WTC11 (cell line): ENCODE data around the gene FGFR3. TPM values are rescaled to one million over a fixed set of nuclear protein-coding genes. Genes with fewer than 3 reads are reported as not detected.
A peak's percentile ranks its signal among the peaks of the same experiment; 100 is the strongest.

Experiments used
- ATAC-seq: fragments of 200-7000 bp; cut with Tn5 transposase; 2 replicates; pipeline ENCODE4 v1.10.0; 2021; ENCODE audit warnings: mild to moderate bottlenecking, moderate library complexity
- CTCF ChIA-PET: fragments of 300-600 bp; sonication (Branson Sonifier 250); formaldehyde crosslinking; loops from one replicate; lab custom pipeline; 2021; ENCODE audit warnings: antibody characterized with exemption; lab: Charles Lee
- POLR2A ChIA-PET: fragments of 350-600 bp; sonication (Branson Sonifier 250); formaldehyde crosslinking; loops from one replicate; lab custom pipeline; 2021; ENCODE audit warnings: antibody characterized with exemption; lab: Charles Lee
- DNase-seq: peaks from one replicate; pipeline ENCODE4 v3.0.0; 2021; ENCODE audit warnings: low spot score
- H3K27ac Mint-ChIP-seq: 2 replicates; pipeline ENCODE4 v1.8.0; 2021; ENCODE audit warnings: mixed read lengths
- H3K27me3 Mint-ChIP-seq: 2 replicates; pipeline ENCODE4 v1.8.0; 2021; ENCODE audit warnings: low read depth, mild to moderate bottlenecking, moderate library complexity, mixed read lengths
- H3K36me3 Mint-ChIP-seq: 2 replicates; pipeline ENCODE4 v1.8.0; 2021; ENCODE audit warnings: mixed read lengths
- H3K4me1 Mint-ChIP-seq: 2 replicates; pipeline ENCODE4 v1.8.0; 2022; ENCODE audit warnings: mixed read lengths
- H3K4me3 Mint-ChIP-seq: 2 replicates; pipeline ENCODE4 v1.8.0; 2021; ENCODE audit warnings: mild to moderate bottlenecking, moderate library complexity, mixed read lengths
- H3K9me3 Mint-ChIP-seq: 2 replicates; pipeline ENCODE4 v1.8.0; 2021; ENCODE audit warnings: mixed read lengths
- ATF1 ChIP-seq: sonication (generic); formaldehyde crosslinking; IDR thresholded peaks from 2 replicates; pipeline ENCODE4 v1.8.1; 2023; ENCODE audit warnings: mild to moderate bottlenecking, moderate library complexity, missing genetic modification reagents
- CREM ChIP-seq: sonication (generic); formaldehyde crosslinking; IDR thresholded peaks from 2 replicates; pipeline ENCODE4 v1.8.1; 2022; ENCODE audit warnings: mild to moderate bottlenecking, missing genetic modification reagents, moderate library complexity
- ELF4 ChIP-seq: sonication (generic); formaldehyde crosslinking; IDR thresholded peaks from 2 replicates; pipeline ENCODE4 v1.8.1; 2022; ENCODE audit warnings: low read depth, mild to moderate bottlenecking, moderate library complexity, missing genetic modification reagents
- FOXP1 ChIP-seq: sonication (generic); formaldehyde crosslinking; IDR thresholded peaks from 2 replicates; pipeline ENCODE4 v1.8.0; 2022; ENCODE audit warnings: missing genetic modification reagents, mild to moderate bottlenecking, moderate library complexity, borderline replicate concordance
- IRF2 ChIP-seq: sonication (generic); formaldehyde crosslinking; IDR thresholded peaks from 2 replicates; pipeline ENCODE4 v1.8.0; 2022; ENCODE audit warnings: low read depth, missing genetic modification reagents, borderline replicate concordance
- NFE2L1 ChIP-seq: sonication (generic); formaldehyde crosslinking; IDR thresholded peaks from 2 replicates; pipeline ENCODE4 v1.8.1; 2023; ENCODE audit warnings: missing genetic modification reagents
- NR1H2 ChIP-seq: sonication (generic); formaldehyde crosslinking; IDR thresholded peaks from 2 replicates; pipeline ENCODE4 v1.9.0; 2021; ENCODE audit warnings: mild to moderate bottlenecking, moderate library complexity, missing genetic modification reagents
- RELA ChIP-seq: sonication (generic); formaldehyde crosslinking; IDR thresholded peaks from 2 replicates; pipeline ENCODE4 v1.8.1; 2022; ENCODE audit warnings: missing genetic modification reagents, mild to moderate bottlenecking, borderline replicate concordance
- RORB ChIP-seq: fragments of 250-450 bp; sonication (Bioruptor Pico); IDR thresholded peaks from 2 replicates; pipeline ENCODE4 v1.9.0; 2021; ENCODE audit warnings: mild to moderate bottlenecking
- SMAD4 ChIP-seq: sonication (generic); formaldehyde crosslinking; IDR thresholded peaks from 2 replicates; pipeline ENCODE4 v1.8.0; 2022; ENCODE audit warnings: mild to moderate bottlenecking, missing genetic modification reagents
- TEAD1 ChIP-seq: sonication (generic); formaldehyde crosslinking; IDR thresholded peaks from 2 replicates; pipeline ENCODE4 v1.8.0; 2022; ENCODE audit warnings: mild to moderate bottlenecking, missing genetic modification reagents
- TEAD4 ChIP-seq: sonication (generic); formaldehyde crosslinking; IDR thresholded peaks from 2 replicates; pipeline ENCODE4 v1.8.0; 2022; ENCODE audit warnings: mild to moderate bottlenecking, missing genetic modification reagents
- ZNF138 ChIP-seq: sonication (generic); formaldehyde crosslinking; conservative IDR thresholded peaks from 2 replicates; pipeline ENCODE4 v1.8.1; 2022; ENCODE audit warnings: mild to moderate bottlenecking, moderate library complexity, missing genetic modification reagents
- ZNF232 ChIP-seq: sonication (generic); formaldehyde crosslinking; IDR thresholded peaks from 2 replicates; pipeline ENCODE4 v1.8.0; 2022; ENCODE audit warnings: mild to moderate bottlenecking, missing genetic modification reagents
- total RNA-seq: library from RNA; stranded (reverse); gene quantifications from 3 replicates; pipeline ENCODE4 v1.2.3, GENCODE V29; 2021
- TF ChIP-seq, protein P1 (sequence below): sonication (generic); formaldehyde crosslinking; IDR thresholded peaks from 2 replicates; pipeline ENCODE4 v1.8.1; 2023; ENCODE audit warnings: mild to moderate bottlenecking, missing genetic modification reagents, moderate library complexity
- TF ChIP-seq, protein P2 (sequence below): fragments of 250-450 bp; sonication (Bioruptor Pico); IDR thresholded peaks from 2 replicates; pipeline ENCODE4 v2.1.2; 2022; ENCODE audit warnings: mild to moderate bottlenecking, moderate library complexity
- TF ChIP-seq, protein P3 (sequence below): fragments of 250-450 bp; sonication (Bioruptor Pico); conservative IDR thresholded peaks from 2 replicates; pipeline ENCODE4 v1.9.0; 2021; ENCODE audit warnings: mild to moderate bottlenecking
- TF ChIP-seq, protein P4 (sequence below): sonication (generic); formaldehyde crosslinking; IDR thresholded peaks from 2 replicates; pipeline ENCODE4 v1.8.1; 2023; ENCODE audit warnings: mild to moderate bottlenecking, missing genetic modification reagents, moderate library complexity

The FGFR3 gene
- total RNA-seq, 1 experiment from 2014 or later, result 19.9 TPM

DNA sequence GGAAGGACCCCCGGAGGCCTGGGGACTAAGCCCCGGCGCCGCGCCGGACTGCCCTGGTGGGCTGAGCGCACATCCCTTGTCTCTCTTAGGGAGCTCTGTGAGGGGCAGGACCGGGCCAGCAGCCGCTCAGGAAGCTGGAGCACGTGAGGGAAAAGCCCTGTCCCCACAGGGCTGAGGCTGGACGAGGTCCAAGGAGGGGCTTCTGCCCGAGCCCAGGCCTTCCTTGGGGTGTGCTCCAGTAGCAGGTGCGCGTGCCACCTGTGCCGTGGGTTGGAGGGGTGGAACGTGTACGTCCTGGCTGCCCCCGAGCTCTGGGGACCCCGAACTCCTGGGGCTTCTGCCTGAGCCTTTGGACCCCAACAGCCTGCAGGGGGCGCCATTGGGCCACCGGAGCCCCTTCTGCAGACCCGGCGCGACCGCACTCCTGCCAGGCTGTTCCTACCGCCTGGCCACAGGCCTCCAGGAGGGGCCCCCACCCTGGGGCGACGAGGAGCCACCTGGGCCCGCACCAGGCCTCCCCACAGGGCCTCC, 44.6 kb upstream of the FGFR3 start (continued):
- TF ChIP-seq, protein P1, sequence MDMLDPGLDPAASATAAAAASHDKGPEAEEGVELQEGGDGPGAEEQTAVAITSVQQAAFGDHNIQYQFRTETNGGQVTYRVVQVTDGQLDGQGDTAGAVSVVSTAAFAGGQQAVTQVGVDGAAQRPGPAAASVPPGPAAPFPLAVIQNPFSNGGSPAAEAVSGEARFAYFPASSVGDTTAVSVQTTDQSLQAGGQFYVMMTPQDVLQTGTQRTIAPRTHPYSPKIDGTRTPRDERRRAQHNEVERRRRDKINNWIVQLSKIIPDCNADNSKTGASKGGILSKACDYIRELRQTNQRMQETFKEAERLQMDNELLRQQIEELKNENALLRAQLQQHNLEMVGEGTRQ (CRISPR knock-in tag), result peak; percentile 15; the same call in 1 of the 2 replicates
- TF ChIP-seq FOXP1 (no peak), RORB (CRISPR knock-in tag) (no peak), CREM (CRISPR knock-in tag) (no peak), TEAD1 (CRISPR knock-in tag) (no peak), ELF4 (CRISPR knock-in tag) (no peak), NFE2L1 (CRISPR knock-in tag) (no peak), IRF2 (CRISPR knock-in tag) (no peak), ZNF232 (CRISPR knock-in tag) (no peak), SMAD4 (CRISPR knock-in tag) (no peak)

DNA sequence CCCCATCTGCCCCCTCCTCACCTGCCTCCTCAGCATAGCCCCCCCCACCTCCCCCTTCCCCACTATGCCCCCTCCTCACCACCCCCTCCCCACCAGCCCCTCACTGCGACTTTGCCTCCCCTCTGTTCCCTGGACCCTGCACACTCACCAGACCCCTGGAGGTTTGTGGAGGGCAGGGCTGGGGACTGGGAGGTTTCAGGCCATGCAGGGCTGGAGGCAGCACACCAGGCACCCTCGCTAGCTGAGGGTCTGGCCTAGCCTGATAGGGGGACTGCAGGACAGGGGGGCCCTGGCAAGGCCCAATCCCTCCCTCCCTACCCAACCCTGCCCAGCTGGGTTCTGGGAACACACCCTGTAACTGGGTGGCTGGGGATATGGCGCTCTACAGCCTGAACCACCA, 43.7 kb upstream of the FGFR3 start:
- peaks cover 8% of the 10 kb centered on the region for H3K36me3 Mint-ChIP-seq
- H3K27me3 Mint-ChIP-seq, result peaks cover 2% of the 10 kb centered on the region; the same call in 1 of the 2 replicates

DNA sequence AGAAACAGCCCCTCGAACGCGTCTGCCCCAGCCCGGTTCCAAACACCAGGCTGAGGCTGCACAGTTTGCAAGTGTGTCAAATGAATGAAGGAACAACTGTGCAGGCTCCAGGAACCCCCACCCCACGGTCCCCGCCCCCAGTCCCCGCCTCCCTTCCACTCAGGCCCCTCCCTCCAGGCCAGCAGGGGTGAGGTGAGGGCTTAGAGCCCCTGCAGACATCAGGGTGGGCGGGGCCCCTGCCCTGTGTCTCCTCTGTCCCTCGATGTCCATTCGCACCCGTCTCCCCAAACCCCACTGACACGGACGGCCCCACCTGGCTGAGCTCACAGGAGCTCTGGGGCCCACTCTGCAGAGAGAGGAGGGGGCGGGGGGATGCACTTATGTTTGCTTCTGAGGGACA, 43.3 kb upstream of the FGFR3 start:
- Mint-ChIP-seq H3K4me3 (no peak overlapping the region), H3K36me3 (peaks cover 6% of the 10 kb centered on the region), H3K27ac (no peak overlapping the region), H3K9me3 (no peaks in the 10 kb centered on the region)
- TF ChIP-seq RELA (CRISPR knock-in tag) (no peak), TEAD4 (CRISPR knock-in tag) (no peak), CREM (CRISPR knock-in tag) (no peak), ATF1 (CRISPR knock-in tag) (no peak), TEAD1 (CRISPR knock-in tag) (no peak), FOXP1 (no peak), ZNF138 (CRISPR knock-in tag) (no peak), NR1H2 (CRISPR knock-in tag) (no peak)
- TF ChIP-seq, protein P2, sequence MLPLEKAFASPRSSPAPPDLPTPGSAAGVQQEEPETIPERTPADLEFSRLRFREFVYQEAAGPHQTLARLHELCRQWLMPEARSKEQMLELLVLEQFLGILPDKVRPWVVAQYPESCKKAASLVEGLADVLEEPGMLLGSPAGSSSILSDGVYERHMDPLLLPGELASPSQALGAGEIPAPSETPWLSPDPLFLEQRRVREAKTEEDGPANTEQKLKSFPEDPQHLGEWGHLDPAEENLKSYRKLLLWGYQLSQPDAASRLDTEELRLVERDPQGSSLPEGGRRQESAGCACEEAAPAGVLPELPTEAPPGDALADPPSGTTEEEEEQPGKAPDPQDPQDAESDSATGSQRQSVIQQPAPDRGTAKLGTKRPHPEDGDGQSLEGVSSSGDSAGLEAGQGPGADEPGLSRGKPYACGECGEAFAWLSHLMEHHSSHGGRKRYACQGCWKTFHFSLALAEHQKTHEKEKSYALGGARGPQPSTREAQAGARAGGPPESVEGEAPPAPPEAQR (CRISPR knock-in tag), result no peak
- TF ChIP-seq, protein P3, sequence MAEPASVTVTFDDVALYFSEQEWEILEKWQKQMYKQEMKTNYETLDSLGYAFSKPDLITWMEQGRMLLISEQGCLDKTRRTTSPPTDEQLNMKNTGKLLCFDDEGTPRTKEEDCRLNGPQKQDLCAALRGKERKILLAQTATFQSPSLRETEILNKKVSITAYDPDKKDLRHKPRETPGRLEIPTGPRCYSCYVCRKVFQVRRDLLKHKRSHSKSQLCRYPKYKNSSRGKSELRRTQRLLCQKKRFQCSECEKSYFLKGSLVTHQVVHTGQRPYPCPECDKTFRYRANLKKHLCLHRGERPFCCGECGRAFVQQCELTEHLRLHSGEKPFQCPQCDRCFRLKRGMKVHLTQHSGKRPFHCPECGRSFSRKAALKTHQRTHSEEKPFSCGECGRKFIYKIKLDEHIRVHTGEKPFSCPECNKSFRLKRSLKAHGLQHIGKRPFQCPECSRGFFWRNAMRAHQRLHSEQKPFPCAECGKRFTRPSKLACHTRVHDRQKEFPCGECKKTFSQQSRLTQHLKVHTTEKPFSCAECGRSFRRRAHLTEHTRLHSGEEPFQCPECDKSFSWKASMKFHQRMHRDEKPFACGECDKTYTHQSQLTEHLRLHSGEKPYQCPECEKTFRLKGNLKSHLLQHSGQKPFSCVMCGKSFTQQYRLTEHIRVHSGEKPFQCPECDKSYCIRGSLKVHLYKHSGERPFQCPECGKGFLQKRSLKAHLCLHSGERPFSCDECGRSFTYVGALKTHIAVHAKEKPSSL (CRISPR knock-in tag), result no peak
- TF ChIP-seq, all 79 proteins: peak for 0
- H3K4me1 Mint-ChIP-seq, result no peaks in the 10 kb centered on the region
- ChIA-PET POLR2A (no interaction called here), CTCF (interaction anchor here (2.0 to 4.1 kb wide), 4 partner anchors 18 to 92 kb away, joined by 14 to 188 read pairs (median 88); partner anchors contain the start of gene FGFR3)
- peaks cover 2% of the 10 kb centered on the region; the same call in 1 of the 2 replicates for H3K27me3 Mint-ChIP-seq
- DNase-seq, result no peak
- no peak for ATAC-seq

More for the DNA sequence above, 43.7 kb upstream of the FGFR3 start:
- Mint-ChIP-seq H3K4me3 (no peak overlapping the region), H3K27ac (no peak overlapping the region), H3K9me3 (no peaks in the 10 kb centered on the region), H3K4me1 (no peaks in the 10 kb centered on the region)
- DNase-seq, result no peak
- ChIA-PET CTCF (interaction anchor here (1.9 to 4.1 kb wide), 8 partner anchors 10 to 161 kb away, joined by 14 to 188 read pairs (median 46); partner anchors contain the start of gene FGFR3), POLR2A (no interaction called here)
- no peak for ATAC-seq
- TF ChIP-seq, protein P4, sequence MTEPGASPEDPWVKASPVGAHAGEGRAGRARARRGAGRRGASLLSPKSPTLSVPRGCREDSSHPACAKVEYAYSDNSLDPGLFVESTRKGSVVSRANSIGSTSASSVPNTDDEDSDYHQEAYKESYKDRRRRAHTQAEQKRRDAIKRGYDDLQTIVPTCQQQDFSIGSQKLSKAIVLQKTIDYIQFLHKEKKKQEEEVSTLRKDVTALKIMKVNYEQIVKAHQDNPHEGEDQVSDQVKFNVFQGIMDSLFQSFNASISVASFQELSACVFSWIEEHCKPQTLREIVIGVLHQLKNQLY (CRISPR knock-in tag), result no peak
